SU-DHL-6 (cell line): ENCODE measurements around the gene B4GALT1.

Source experiments
- H2AFZ ChIP-seq: fragments of 200-600 bp; sonication (generic); 2 replicates; pipeline ENCODE4 v1.6.1; 2014; ENCODE audit warnings: low read depth, mild to moderate bottlenecking, moderate library complexity, mixed read lengths, antibody characterized with exemption, low read length; ENCODE audit not compliant: severe bottlenecking
- H3F3A ChIP-seq: fragments of 200-600 bp; shearing (Covaris generic); 2 replicates; pipeline ENCODE4 v1.6.0; 2016; ENCODE audit warnings: antibody characterized with exemption, mild to moderate bottlenecking; ENCODE audit not compliant: insufficient read depth
- H3K27ac ChIP-seq: fragments of 200-600 bp; sonication (generic); 2 replicates; pipeline ENCODE4 v1.5.1; 2016; ENCODE audit warnings: low read depth, mild to moderate bottlenecking, low read length, moderate library complexity, mixed read lengths
- H3K27me3 ChIP-seq: fragments of 200-600 bp; sonication (generic), shearing (Covaris generic); 2 replicates; pipeline ENCODE4 v1.6.0; 2014; ENCODE audit warnings: mild to moderate bottlenecking, low read length
- H3K36me3 ChIP-seq: fragments of 200-600 bp; sonication (generic); 2 replicates; pipeline ENCODE4 v1.6.1; 2014; ENCODE audit warnings: mild to moderate bottlenecking, low read length, mixed read lengths
- H3K4me2 ChIP-seq: fragments of 300-600, 200-600 bp; shearing (Covaris generic), sonication (generic); 2 replicates; pipeline ENCODE4 v1.6.0; 2014; ENCODE audit warnings: low read length, low read depth, mild to moderate bottlenecking; ENCODE audit not compliant: poor library complexity, severe bottlenecking
- H3K4me3 ChIP-seq: fragments of 200-600 bp; sonication (generic); 2 replicates; pipeline ENCODE4 v1.5.1; 2014; ENCODE audit warnings: antibody characterized with exemption, low read length, mild to moderate bottlenecking, mixed read lengths; ENCODE audit not compliant: insufficient read depth, poor library complexity, severe bottlenecking
- H3K79me2 ChIP-seq: fragments of 200-600 bp; sonication (generic); 2 replicates; pipeline ENCODE4 v1.6.1; 2014; ENCODE audit warnings: mild to moderate bottlenecking, low read length, moderate library complexity; ENCODE audit not compliant: insufficient read depth
- H3K9ac ChIP-seq: fragments of 200-600 bp; sonication (generic); 2 replicates; pipeline ENCODE4 v1.7.0; 2014; ENCODE audit warnings: mild to moderate bottlenecking, low read length
- H3K9me2 ChIP-seq: fragments of 200-600 bp; sonication (generic); replicated peaks from 2 replicates; pipeline ENCODE4 v1.6.1; 2014; ENCODE audit warnings: low read length; ENCODE audit not compliant: insufficient read depth
- H3K9me3 ChIP-seq: fragments of 200-600 bp; sonication (generic); 2 replicates; pipeline ENCODE4 v1.6.1; 2014; ENCODE audit warnings: low read length, mixed read lengths; ENCODE audit not compliant: insufficient read depth
- H4K20me1 ChIP-seq: fragments of 200-600 bp; sonication (generic); 2 replicates; pipeline ENCODE4 v1.6.1; 2014; ENCODE audit warnings: low read depth, mild to moderate bottlenecking, antibody characterized with exemption, low read length, moderate library complexity, mixed read lengths
- EZH2phosphoT487 ChIP-seq: fragments of 200-600 bp; sonication (generic), shearing (Covaris generic); conservative IDR thresholded peaks from 2 replicates; pipeline ENCODE4 v1.6.1; 2018; ENCODE audit warnings: mild to moderate bottlenecking, antibody characterized with exemption, low read length, moderate library complexity, mixed read lengths
- TF ChIP-seq, protein P1 (sequence below): fragments of 200-600 bp; sonication (generic); IDR thresholded peaks from one replicate; pipeline ENCODE4 v1.5.1; 2017; ENCODE audit warnings: antibody characterized with exemption, mild to moderate bottlenecking, low read length, moderate library complexity; ENCODE audit not compliant: insufficient read depth, poor library complexity, severe bottlenecking

The B4GALT1 gene

DNA sequence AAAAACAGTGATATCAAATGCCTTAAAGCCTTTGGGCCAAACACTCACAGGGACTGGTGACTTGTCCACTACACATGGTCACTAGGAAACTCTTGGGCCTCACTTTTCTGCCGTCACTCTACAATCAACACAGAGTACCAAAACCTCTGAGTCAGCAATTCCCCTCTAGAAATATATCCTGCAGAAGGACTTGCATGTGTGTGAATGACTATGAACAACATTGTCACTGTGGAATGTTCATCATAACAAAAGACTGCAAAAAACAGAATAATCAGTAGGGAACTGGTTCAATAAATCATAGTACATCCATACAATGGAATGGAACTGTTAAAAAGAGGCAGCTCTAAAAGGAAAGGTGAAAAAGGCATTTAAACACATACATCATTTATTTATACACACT, 46.5 kb downstream of the B4GALT1 start:
- Histone ChIP-seq H3K4me2 (no peak overlapping the region), H3K27ac (no peak overlapping the region), H3K27me3 (no peaks in the 10 kb centered on the region), H3K9me2 (no peaks in the 10 kb centered on the region), H4K20me1 (no peaks in the 10 kb centered on the region), H2AFZ (no peak overlapping the region), H3F3A (no peaks in the 10 kb centered on the region), H3K79me2 (no peaks in the 10 kb centered on the region), H3K9me3 (no peaks in the 10 kb centered on the region), H3K9ac (no peak overlapping the region), H3K36me3 (no peaks in the 10 kb centered on the region), H3K4me3 (no peak overlapping the region)
- TF ChIP-seq EZH2phosphoT487: no peak
- TF ChIP-seq, protein P1, sequence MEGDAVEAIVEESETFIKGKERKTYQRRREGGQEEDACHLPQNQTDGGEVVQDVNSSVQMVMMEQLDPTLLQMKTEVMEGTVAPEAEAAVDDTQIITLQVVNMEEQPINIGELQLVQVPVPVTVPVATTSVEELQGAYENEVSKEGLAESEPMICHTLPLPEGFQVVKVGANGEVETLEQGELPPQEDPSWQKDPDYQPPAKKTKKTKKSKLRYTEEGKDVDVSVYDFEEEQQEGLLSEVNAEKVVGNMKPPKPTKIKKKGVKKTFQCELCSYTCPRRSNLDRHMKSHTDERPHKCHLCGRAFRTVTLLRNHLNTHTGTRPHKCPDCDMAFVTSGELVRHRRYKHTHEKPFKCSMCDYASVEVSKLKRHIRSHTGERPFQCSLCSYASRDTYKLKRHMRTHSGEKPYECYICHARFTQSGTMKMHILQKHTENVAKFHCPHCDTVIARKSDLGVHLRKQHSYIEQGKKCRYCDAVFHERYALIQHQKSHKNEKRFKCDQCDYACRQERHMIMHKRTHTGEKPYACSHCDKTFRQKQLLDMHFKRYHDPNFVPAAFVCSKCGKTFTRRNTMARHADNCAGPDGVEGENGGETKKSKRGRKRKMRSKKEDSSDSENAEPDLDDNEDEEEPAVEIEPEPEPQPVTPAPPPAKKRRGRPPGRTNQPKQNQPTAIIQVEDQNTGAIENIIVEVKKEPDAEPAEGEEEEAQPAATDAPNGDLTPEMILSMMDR: no peak

DNA sequence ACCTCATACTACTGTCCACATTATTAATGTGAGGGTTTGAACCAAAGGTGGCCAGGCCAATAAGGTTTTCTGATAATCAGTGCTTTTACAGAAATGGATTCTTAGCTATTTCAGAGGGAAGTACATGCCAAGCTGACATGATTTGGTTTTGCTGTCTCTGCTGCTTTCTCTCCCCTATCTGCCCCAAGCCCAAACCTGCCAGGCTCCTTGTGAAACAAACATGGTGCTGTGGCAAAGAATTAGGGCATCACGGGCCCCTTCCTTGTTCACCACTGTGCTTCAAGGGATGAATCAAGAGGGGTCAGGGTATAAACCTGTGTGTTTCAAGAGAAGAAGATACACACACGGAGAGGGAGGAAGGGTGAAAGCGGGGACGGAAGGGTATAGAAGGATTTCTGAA, 49.3 kb downstream of the B4GALT1 start:
- H3K9me3 ChIP-seq: no peaks in the 10 kb centered on the region
- H3K4me3 ChIP-seq: no peak overlapping the region
- H4K20me1 ChIP-seq: no peaks in the 10 kb centered on the region
- no peaks in the 10 kb centered on the region for H3K79me2 ChIP-seq
- no peaks in the 10 kb centered on the region for H3K9me2 ChIP-seq
- H3F3A ChIP-seq: no peaks in the 10 kb centered on the region
- no peak overlapping the region for H3K27ac ChIP-seq
- H3K36me3 ChIP-seq: no peaks in the 10 kb centered on the region
- no peak overlapping the region for H3K9ac ChIP-seq
- H2AFZ ChIP-seq: no peak overlapping the region
- H3K27me3 ChIP-seq: no peaks in the 10 kb centered on the region
- TF ChIP-seq EZH2phosphoT487: no peak
- TF ChIP-seq, protein P1: no peak
- H3K4me2 ChIP-seq: no peak overlapping the region

DNA sequence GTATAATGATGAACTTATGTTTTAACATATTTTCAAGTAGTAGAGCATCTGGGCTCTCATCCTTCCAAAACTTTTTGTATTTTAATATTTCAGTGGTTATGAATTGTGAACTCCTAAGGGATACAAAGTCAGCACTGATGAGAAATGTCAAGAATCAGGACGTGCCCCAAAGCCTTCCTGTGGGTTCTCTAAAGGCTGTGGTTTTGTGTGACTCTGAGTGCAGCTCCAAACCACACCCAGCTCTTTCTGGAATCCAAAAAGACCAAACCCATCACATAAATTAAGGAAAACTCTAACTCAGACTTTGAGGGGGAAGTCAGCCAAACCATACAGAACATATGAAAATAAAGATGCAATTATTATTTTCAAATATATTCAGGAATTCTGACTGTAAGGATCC, 49.8 kb downstream of the B4GALT1 start:
- no peak overlapping the region for H3K27ac ChIP-seq
- no peaks in the 10 kb centered on the region for H3K9me3 ChIP-seq
- H3K27me3 ChIP-seq: no peaks in the 10 kb centered on the region
- TF ChIP-seq, protein P1: no peak
- TF ChIP-seq EZH2phosphoT487: no peak
- H3K4me2 ChIP-seq: no peak overlapping the region
- no peaks in the 10 kb centered on the region for H3K36me3 ChIP-seq
- H3K9me2 ChIP-seq: no peaks in the 10 kb centered on the region
- no peaks in the 10 kb centered on the region for H3F3A ChIP-seq
- H3K79me2 ChIP-seq: no peaks in the 10 kb centered on the region
- H2AFZ ChIP-seq: no peak overlapping the region
- H3K4me3 ChIP-seq: no peak overlapping the region
- H3K9ac ChIP-seq: no peak overlapping the region
- H4K20me1 ChIP-seq: no peaks in the 10 kb centered on the region
